Stimulated activated naive B cell treated with anti-CD40 and anti-IgM and Interleukin-4, amounts not matched to agents 10 μg/mL and 1 μg/mL and 100 μg/mL, for 72 hours (primary cell): ENCODE data around the gene CBFA2T2.

ENCODE experiments used
- ATAC-seq, 2 donors: fragments of 150-1000 bp; cut with Tn5 transposase; replicated peaks; 2 replicates each; pipeline ENCODE4 v1.10.0; 2021; ENCODE audit warnings: moderate library complexity in 1 of 2
- DNase-seq: peaks from one replicate; pipeline ENCODE4 v3.0.0; 2021
- H3K27ac Mint-ChIP-seq: one replicate; pipeline ENCODE4 v1.8.0; 2022; ENCODE audit warnings: mild to moderate bottlenecking, mixed read lengths
- H3K27me3 Mint-ChIP-seq, 2 donors: one replicate each; pipeline ENCODE4 v1.8.0; 2022; ENCODE audit warnings: mixed read lengths in 2 of 2
- H3K36me3 Mint-ChIP-seq, 2 donors: one replicate each; pipeline ENCODE4 v1.8.0; 2022; ENCODE audit warnings: mixed read lengths in 2 of 2, mild to moderate bottlenecking in 1 of 2
- H3K4me1 Mint-ChIP-seq, 2 donors: one replicate each; pipeline ENCODE4 v1.8.0; 2022; ENCODE audit warnings: mixed read lengths in 2 of 2, mild to moderate bottlenecking in 1 of 2
- H3K4me3 Mint-ChIP-seq, 2 donors: one replicate each; pipeline ENCODE4 v1.8.0; 2022; ENCODE audit warnings: mild to moderate bottlenecking in 2 of 2, mixed read lengths in 2 of 2, moderate library complexity in 1 of 2
- H3K9me3 Mint-ChIP-seq, 2 donors: one replicate each; pipeline ENCODE4 v1.8.0; 2022; ENCODE audit warnings: mixed read lengths in 2 of 2, mild to moderate bottlenecking in 1 of 2

Gene CBFA2T2

GRCh38 chr20:33653218-33653899 is 163.5 kb downstream of the CBFA2T2 start:
- Mint-ChIP-seq H3K9me3 (no peaks in the 10 kb centered on the region), H3K27ac (peak overlapping the region; percentile 11), H3K4me3 (no peak overlapping the region), H3K27me3 (no peaks in the 10 kb centered on the region), H3K36me3 (no peaks in the 10 kb centered on the region), H3K4me1 (peaks cover 8 to 17% of the 10 kb centered on the region in 2 donors)
- ATAC-seq (peak; percentile 66 to 80), DNase-seq (peak; percentile 36)

DNA sequence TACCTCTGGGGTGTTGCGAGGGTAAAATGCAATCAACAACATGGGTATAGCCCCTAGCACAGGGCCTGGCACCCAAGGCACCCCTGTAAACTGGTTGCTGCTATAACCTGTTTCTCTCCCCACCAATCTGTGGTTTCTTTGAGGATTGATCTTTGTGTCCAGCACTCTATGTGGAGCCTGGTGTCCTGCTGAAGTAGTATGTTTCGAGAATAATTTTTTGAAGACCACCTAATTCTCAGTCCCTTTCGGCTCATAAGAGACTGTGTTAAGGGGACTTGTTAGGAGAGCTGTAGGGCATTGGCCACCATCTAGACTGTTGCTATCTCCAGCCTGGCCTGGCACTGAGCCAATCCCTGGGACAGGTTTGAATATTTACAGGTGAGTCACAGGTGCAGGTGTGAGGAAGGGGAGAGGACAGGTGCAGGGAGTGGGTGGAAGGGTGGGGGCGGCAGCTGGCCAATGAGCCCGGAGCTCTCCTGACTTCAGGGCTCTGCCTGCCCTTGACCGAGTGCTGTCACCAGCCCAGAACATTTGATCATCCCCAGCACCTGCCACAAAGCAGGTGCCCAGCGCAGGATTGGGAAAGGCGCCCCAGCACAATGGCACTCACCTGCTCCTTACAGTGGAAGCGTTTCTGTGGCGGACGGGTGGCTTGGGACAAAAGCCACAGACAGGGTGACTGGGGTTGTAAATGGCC is 164.2 kb downstream of the CBFA2T2 start:
- ATAC-seq (no peak), DNase-seq (no peak)
- Mint-ChIP-seq H3K36me3 (peaks cover 2% of the 10 kb centered on the region in 2 donors), H3K27me3 (no peaks in the 10 kb centered on the region), H3K27ac (no peak overlapping the region), H3K9me3 (no peaks in the 10 kb centered on the region), H3K4me3 (no peak overlapping the region), H3K4me1 (peaks cover 8 to 17% of the 10 kb centered on the region in 2 donors)

GRCh38 chr20:33654680-33655161 is 164.8 kb downstream of the CBFA2T2 start:
- Mint-ChIP-seq H3K4me3 (no peak overlapping the region), H3K27ac (peak overlapping the region; percentile 49)
- no peak for ATAC-seq

DNA sequence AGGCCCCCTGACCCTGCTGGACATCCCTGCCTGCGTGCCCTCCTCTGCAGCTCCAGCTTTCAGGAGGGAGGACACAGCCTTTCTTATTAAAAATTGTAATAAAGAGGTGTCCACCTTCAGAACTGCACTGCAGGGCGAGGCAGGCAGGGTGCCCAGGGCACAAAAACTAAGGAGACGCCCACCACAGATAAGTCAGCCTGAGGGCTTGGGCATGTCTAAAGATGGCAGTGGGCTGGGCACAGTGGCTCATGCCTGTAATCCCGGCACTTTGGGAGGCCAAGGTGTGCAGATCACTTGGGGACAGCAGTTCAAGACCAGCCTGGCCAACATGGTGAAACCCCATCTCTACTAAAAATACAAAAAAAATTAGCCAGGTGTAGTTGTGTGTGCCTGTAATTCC is 165.3 kb downstream of the CBFA2T2 start:
- no peak for ATAC-seq
- peaks cover 4 to 5% of the 10 kb centered on the region in 2 donors for H3K36me3 Mint-ChIP-seq
- H3K27me3 Mint-ChIP-seq, result no peaks in the 10 kb centered on the region
- no peak overlapping the region for H3K27ac Mint-ChIP-seq
- H3K4me3 Mint-ChIP-seq, result no peak overlapping the region
- no peak for DNase-seq
- H3K9me3 Mint-ChIP-seq, result no peaks in the 10 kb centered on the region
- H3K4me1 Mint-ChIP-seq, result peaks cover 8 to 17% of the 10 kb centered on the region in 2 donors

More at GRCh38 chr20:33654680-33655161, 164.8 kb downstream of the CBFA2T2 start:
- H3K4me1 Mint-ChIP-seq, result peaks cover 8 to 17% of the 10 kb centered on the region in 2 donors
- H3K36me3 Mint-ChIP-seq, result peaks cover 4 to 5% of the 10 kb centered on the region in 2 donors
- no peaks in the 10 kb centered on the region for H3K27me3 Mint-ChIP-seq
- H3K9me3 Mint-ChIP-seq, result no peaks in the 10 kb centered on the region
- DNase-seq, result no peak

GRCh38 chr20:33656010-33656782 is 166.3 kb downstream of the CBFA2T2 start:
- Mint-ChIP-seq H3K36me3 (peaks cover 4 to 5% of the 10 kb centered on the region in 2 donors), H3K9me3 (no peaks in the 10 kb centered on the region), H3K27me3 (no peaks in the 10 kb centered on the region), H3K4me3 (no peak overlapping the region), H3K27ac (peak overlapping the region; percentile 9), H3K4me1 (peaks cover 8 to 17% of the 10 kb centered on the region in 2 donors)
- ATAC-seq (no peak), DNase-seq (no peak)

- no peak for ATAC-seq
These were observed 167.1 kb downstream of the CBFA2T2 start for GRCh38 chr20:33656783-33657703.

GRCh38 chr20:33657704-33658095 is 167.8 kb downstream of the CBFA2T2 start:
- Mint-ChIP-seq H3K4me1 (peaks cover 11 to 12% of the 10 kb centered on the region in 2 donors), H3K4me3 (no peak overlapping the region), H3K27ac (no peak overlapping the region), H3K36me3 (peaks cover 4 to 5% of the 10 kb centered on the region in 2 donors), H3K27me3 (no peaks in the 10 kb centered on the region), H3K9me3 (no peaks in the 10 kb centered on the region)
- ATAC-seq, result no peak
- no peak for DNase-seq

More at GRCh38 chr20:33656783-33657703, 167.1 kb downstream of the CBFA2T2 start:
- peaks cover 4 to 5% of the 10 kb centered on the region in 2 donors for H3K36me3 Mint-ChIP-seq
- peaks cover 9 to 16% of the 10 kb centered on the region in 2 donors for H3K4me1 Mint-ChIP-seq
- no peaks in the 10 kb centered on the region for H3K27me3 Mint-ChIP-seq
- DNase-seq, result no peak
- no peak overlapping the region for H3K4me3 Mint-ChIP-seq
- no peaks in the 10 kb centered on the region for H3K9me3 Mint-ChIP-seq
- H3K27ac Mint-ChIP-seq, result no peak overlapping the region

DNA sequence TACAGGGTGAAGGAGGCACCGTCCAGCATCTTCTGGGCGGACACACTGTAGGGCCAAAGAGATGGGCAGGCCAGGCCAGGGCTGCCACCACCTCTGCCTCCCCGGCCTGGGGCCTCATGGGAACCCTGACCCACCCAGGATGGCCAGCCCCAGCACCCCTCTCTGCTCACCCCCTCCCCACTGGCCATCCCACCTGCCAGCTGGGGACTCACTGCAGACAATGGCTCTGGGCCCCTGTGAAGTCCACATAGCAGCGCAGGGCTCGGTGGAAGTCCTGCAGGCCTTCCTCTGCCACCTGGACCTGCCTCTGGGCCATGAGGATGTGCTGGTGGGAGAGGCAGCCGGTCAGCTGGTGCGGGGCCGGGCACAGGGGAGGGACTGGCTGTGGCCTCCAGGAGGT is 168.6 kb downstream of the CBFA2T2 start:
- peaks cover 4 to 5% of the 10 kb centered on the region in 2 donors for H3K36me3 Mint-ChIP-seq
- no peak overlapping the region for H3K27ac Mint-ChIP-seq
- ATAC-seq, result no peak
- H3K4me1 Mint-ChIP-seq, result peaks cover 8 to 10% of the 10 kb centered on the region in 2 donors
- H3K4me3 Mint-ChIP-seq, result no peak overlapping the region
- DNase-seq, result no peak
- no peaks in the 10 kb centered on the region for H3K9me3 Mint-ChIP-seq
- H3K27me3 Mint-ChIP-seq, result no peaks in the 10 kb centered on the region

GRCh38 chr20:33658929-33659328 is 169.0 kb downstream of the CBFA2T2 start:
- DNase-seq, result no peak
- Mint-ChIP-seq H3K4me1 (peaks cover 9 to 10% of the 10 kb centered on the region in 2 donors), H3K9me3 (no peaks in the 10 kb centered on the region), H3K4me3 (no peak overlapping the region), H3K36me3 (peaks cover 4 to 5% of the 10 kb centered on the region in 2 donors), H3K27ac (no peak overlapping the region), H3K27me3 (no peaks in the 10 kb centered on the region)
- no peak for ATAC-seq

DNA sequence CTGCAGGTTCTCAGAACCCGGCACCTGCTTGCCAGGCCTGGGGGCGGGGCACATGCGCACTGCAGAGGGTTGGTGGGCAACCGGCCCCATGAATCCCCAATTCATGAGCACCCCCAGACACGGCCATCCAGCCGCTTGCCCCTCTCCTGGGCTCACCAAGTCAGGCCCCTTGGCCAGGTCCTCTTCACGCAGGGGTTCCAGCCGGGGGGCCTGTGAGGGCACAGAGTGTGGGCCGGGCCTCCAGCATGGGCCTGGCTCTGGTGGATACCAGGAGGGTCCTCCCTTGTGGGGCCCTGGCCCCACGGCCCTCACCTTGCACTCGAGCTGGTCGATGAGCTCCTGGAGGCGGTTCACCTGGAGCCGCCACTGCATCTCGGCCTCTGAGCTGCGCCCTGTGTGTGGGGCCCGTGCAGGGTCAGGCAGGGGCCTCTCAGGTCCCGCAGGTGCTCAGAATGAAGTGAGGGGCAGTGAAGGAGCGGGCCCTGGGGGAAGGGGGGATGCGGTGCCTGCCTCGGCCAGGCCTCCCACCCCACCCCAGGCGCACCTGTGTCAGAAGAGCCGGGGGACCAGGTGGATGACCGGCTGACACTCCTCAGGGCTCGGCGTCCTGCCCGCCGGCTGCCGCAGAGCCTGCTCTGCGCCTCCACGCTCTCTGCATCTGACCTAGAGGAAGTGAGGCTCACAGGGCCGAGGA is 169.6 kb downstream of the CBFA2T2 start:
- Mint-ChIP-seq H3K27me3 (no peaks in the 10 kb centered on the region), H3K4me3 (no peak overlapping the region), H3K4me1 (peaks cover 12 to 16% of the 10 kb centered on the region in 2 donors), H3K9me3 (no peaks in the 10 kb centered on the region), H3K36me3 (peaks cover 4 to 5% of the 10 kb centered on the region in 2 donors), H3K27ac (no peak overlapping the region)
- ATAC-seq (no peak), DNase-seq (no peak)

GRCh38 chr20:33660035-33660684 is 170.3 kb downstream of the CBFA2T2 start:
- Mint-ChIP-seq H3K36me3 (peaks cover 4 to 5% of the 10 kb centered on the region in 2 donors), H3K27ac (no peak overlapping the region), H3K4me1 (peaks cover 17 to 22% of the 10 kb centered on the region in 2 donors), H3K27me3 (no peaks in the 10 kb centered on the region), H3K9me3 (no peaks in the 10 kb centered on the region), H3K4me3 (no peak overlapping the region)
- no peak for DNase-seq
- ATAC-seq, result no peak

GRCh38 chr20:33660685-33661058 is 170.8 kb downstream of the CBFA2T2 start:
- H3K4me3 Mint-ChIP-seq, result no peak overlapping the region
- peaks cover 4 to 5% of the 10 kb centered on the region in 2 donors for H3K36me3 Mint-ChIP-seq
- DNase-seq (no peak), ATAC-seq (no peak)
- H3K27me3 Mint-ChIP-seq, result no peaks in the 10 kb centered on the region
- peaks cover 17 to 25% of the 10 kb centered on the region in 2 donors for H3K4me1 Mint-ChIP-seq
- no peak overlapping the region for H3K27ac Mint-ChIP-seq
- H3K9me3 Mint-ChIP-seq, result no peaks in the 10 kb centered on the region

- ATAC-seq, result no peak
- H3K27ac Mint-ChIP-seq, result peak within 1 kb of the TSS; percentile 81
These were observed 172.3 kb downstream of the CBFA2T2 start, which contains the start of gene C20orf144 for GRCh38 chr20:33662172-33662571. Gene C20orf144, plus strand, starts transcription at chr20:33662327. Its CDS starts 19 bp downstream, at chr20:33662346.

More at GRCh38 chr20:33662172-33662571, 172.3 kb downstream of the CBFA2T2 start, which contains the start of gene C20orf144:
- no peak for DNase-seq
- no peaks in the 10 kb centered on the region for H3K9me3 Mint-ChIP-seq
- H3K36me3 Mint-ChIP-seq, result peaks cover 4 to 6% of the 10 kb centered on the region in 2 donors
- peaks cover 23 to 34% of the 10 kb centered on the region in 2 donors for H3K4me1 Mint-ChIP-seq
- peak within 1 kb of the TSS; percentile 84 to 89 for H3K4me3 Mint-ChIP-seq
- H3K27me3 Mint-ChIP-seq, result no peaks in the 10 kb centered on the region
